SK-N-SH treated with all-trans-retinoic acid at 6 μM for 48 hours (cell line): ENCODE results near the gene DPP6.

Source experiments
- ATAC-seq: fragments of 200-7000 bp; cut with Tn5 transposase; 3 replicates; pipeline ENCODE4 v1.9.1; 2020; ENCODE audit warnings: mild to moderate bottlenecking, moderate library complexity
- ARNTL ChIP-seq: fragments of 450-650 bp; formaldehyde crosslinking; IDR thresholded peaks from 2 replicates; pipeline ENCODE4 v1.5.0; 2020; ENCODE audit warnings: low read depth, mild to moderate bottlenecking, moderate library complexity, borderline replicate concordance
- BACH2 ChIP-seq: fragments of 250-450 bp; sonication (Bioruptor Pico); IDR thresholded peaks from 2 replicates; pipeline ENCODE4 v1.9.0; 2021; ENCODE audit warnings: mild to moderate bottlenecking, borderline replicate concordance
- CREB5 ChIP-seq: fragments of 250-450 bp; sonication (Bioruptor Pico); IDR thresholded peaks from 2 replicates; pipeline ENCODE4 v1.5.1; 2020; ENCODE audit warnings: low read depth, mild to moderate bottlenecking, moderate library complexity
- CSDC2 ChIP-seq: fragments of 250-450 bp; sonication (Bioruptor Pico); IDR thresholded peaks from 2 replicates; pipeline ENCODE4 v1.5.0; 2020; ENCODE audit warnings: mild to moderate bottlenecking, moderate library complexity
- CSRNP3 ChIP-seq: fragments of 250-450 bp; sonication (Bioruptor Pico); IDR thresholded peaks from 2 replicates; pipeline ENCODE4 v1.5.1; 2021; ENCODE audit warnings: mild to moderate bottlenecking, moderate library complexity
- ESRRG ChIP-seq: fragments of 250-450 bp; sonication (Bioruptor Pico); IDR thresholded peaks from 2 replicates; pipeline ENCODE4 v1.6.1; 2021; ENCODE audit warnings: mild to moderate bottlenecking
- GLIS3 ChIP-seq: fragments of 250-450 bp; sonication (Bioruptor Pico); IDR thresholded peaks from 2 replicates; pipeline ENCODE4 v1.5.0; 2020; ENCODE audit warnings: mild to moderate bottlenecking, moderate library complexity
- ISL1 ChIP-seq: fragments of 250-450 bp; sonication (Bioruptor Pico); IDR thresholded peaks from 2 replicates; pipeline ENCODE4 v2.1.2; 2022; ENCODE audit warnings: mild to moderate bottlenecking, moderate library complexity
- OSR1 ChIP-seq: fragments of 250-450 bp; sonication (Bioruptor Pico); IDR thresholded peaks from 2 replicates; pipeline ENCODE4 v1.8.0; 2022; ENCODE audit warnings: moderate library complexity, mild to moderate bottlenecking, inconsistent platforms
- PATZ1 ChIP-seq: fragments of 250-450 bp; sonication (Bioruptor Pico); IDR thresholded peaks from 2 replicates; pipeline ENCODE4 v1.8.0; 2020; ENCODE audit warnings: mild to moderate bottlenecking, moderate library complexity, borderline replicate concordance
- PPARA ChIP-seq: fragments of 250-450 bp; sonication (Bioruptor Pico); IDR thresholded peaks from 2 replicates; pipeline ENCODE4 v1.5.0; 2020; ENCODE audit warnings: mild to moderate bottlenecking, borderline replicate concordance
- RARB ChIP-seq: fragments of 250-450 bp; sonication (Bioruptor Pico); IDR thresholded peaks from 2 replicates; pipeline ENCODE4 v1.8.0; 2021; ENCODE audit warnings: mild to moderate bottlenecking, moderate library complexity
- SNAI2 ChIP-seq: fragments of 250-450 bp; sonication (Bioruptor Pico); IDR thresholded peaks from 2 replicates; pipeline ENCODE4 v1.5.0; 2020; ENCODE audit warnings: mild to moderate bottlenecking, moderate library complexity
- TCF4 ChIP-seq: fragments of 250-450 bp; sonication (Bioruptor Pico); IDR thresholded peaks from 2 replicates; pipeline ENCODE4 v1.8.0; 2021; ENCODE audit warnings: mild to moderate bottlenecking, moderate library complexity, borderline replicate concordance
- TOX ChIP-seq: fragments of 250-450 bp; sonication (Bioruptor Pico); IDR thresholded peaks from 2 replicates; pipeline ENCODE4 v1.8.0; 2021; ENCODE audit warnings: mild to moderate bottlenecking, moderate library complexity, borderline replicate concordance
- TSHZ2 ChIP-seq: fragments of 250-450 bp; sonication (Bioruptor Pico); IDR thresholded peaks from 2 replicates; pipeline ENCODE4 v1.5.0; 2020; ENCODE audit warnings: mild to moderate bottlenecking, moderate library complexity
- ZFP3 ChIP-seq: fragments of 250-450 bp; sonication (Bioruptor Pico); IDR thresholded peaks from 2 replicates; pipeline ENCODE4 v1.5.0; 2020; ENCODE audit warnings: mild to moderate bottlenecking, moderate library complexity
- ZFP30 ChIP-seq: fragments of 450-650 bp; formaldehyde crosslinking; IDR thresholded peaks from 2 replicates; pipeline ENCODE4 v1.5.0; 2022; ENCODE audit warnings: mild to moderate bottlenecking, moderate library complexity
- ZNF565 ChIP-seq: fragments of 450-650 bp; formaldehyde crosslinking; conservative IDR thresholded peaks from 2 replicates; pipeline ENCODE4 v1.5.0; 2020; ENCODE audit warnings: low read depth, mild to moderate bottlenecking, moderate library complexity
- ZNF70 ChIP-seq: fragments of 450-650 bp; formaldehyde crosslinking; IDR thresholded peaks from 2 replicates; pipeline ENCODE4 v1.5.0; 2020; ENCODE audit warnings: mild to moderate bottlenecking, moderate library complexity
- ZNF8 ChIP-seq: fragments of 450-650 bp; formaldehyde crosslinking; IDR thresholded peaks from 2 replicates; pipeline ENCODE4 v1.5.0; 2020; ENCODE audit warnings: mild to moderate bottlenecking, moderate library complexity

The DPP6 gene

GRCh38 chr7:154844955-154845354 is 792.8 kb downstream of the DPP6 start:
- no peak for TF ChIP-seq ZNF565
- no peak for TF ChIP-seq RARB
- ATAC-seq = no peak

GRCh38 chr7:154848464-154848863 is 796.3 kb downstream of the DPP6 start:
- no peak for TF ChIP-seq CSRNP3
- TF ChIP-seq ZNF70 = no peak
- no peak for TF ChIP-seq OSR1
- TF ChIP-seq TCF4 (CRISPR knock-in tag) = no peak
- TF ChIP-seq PATZ1 = no peak
- no peak for TF ChIP-seq ZNF8 (CRISPR knock-in tag)
- ATAC-seq = no peak

- TF ChIP-seq GLIS3 (CRISPR knock-in tag) (no peak), CREB5 (CRISPR knock-in tag) (no peak), PATZ1 (no peak), ISL1 (CRISPR knock-in tag) (no peak), PPARA (CRISPR knock-in tag) (no peak), TOX (CRISPR knock-in tag) (no peak), ZNF70 (no peak), ESRRG (CRISPR knock-in tag) (no peak), SNAI2 (CRISPR knock-in tag) (no peak), CSRNP3 (no peak), ZFP30 (CRISPR knock-in tag) (no peak), ZNF8 (CRISPR knock-in tag) (no peak), BACH2 (CRISPR knock-in tag) (no peak)
- TF ChIP-seq, all 23 proteins: peak for 0
- ATAC-seq = no peak
Observed at GRCh38 chr7:154852205-154852604, 800.0 kb downstream of the DPP6 start.

- no peak for ATAC-seq
- TF ChIP-seq ISL1 (CRISPR knock-in tag) (no peak), TOX (CRISPR knock-in tag) (no peak), ZNF565 (no peak)
Observed at GRCh38 chr7:154853063-154853726, 801.0 kb downstream of the DPP6 start.

DNA sequence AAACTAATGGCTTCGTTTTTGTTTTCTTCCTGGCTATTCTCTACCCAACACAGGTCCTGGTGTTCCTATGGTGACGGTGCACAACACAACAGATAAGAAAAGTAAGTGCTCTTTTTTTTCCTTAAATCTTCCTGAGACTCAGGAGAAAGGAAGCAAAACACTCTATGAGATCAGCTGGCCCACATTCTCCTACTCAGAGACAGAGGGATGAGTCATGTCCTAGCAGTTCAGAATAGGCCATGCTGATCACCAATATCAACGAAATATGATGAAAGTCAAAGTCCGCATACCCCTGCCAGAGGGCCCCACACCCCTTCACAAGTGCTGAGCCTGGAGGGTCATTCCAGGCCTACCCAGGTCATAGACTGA is 801.5 kb downstream of the DPP6 start:
- no peak for ATAC-seq
- no peak for TF ChIP-seq ZFP3 (CRISPR knock-in tag)
- no peak for TF ChIP-seq TSHZ2 (CRISPR knock-in tag)
- no peak for TF ChIP-seq PPARA (CRISPR knock-in tag)
- TF ChIP-seq ZNF8 (CRISPR knock-in tag) = no peak
- TF ChIP-seq ZNF565 = no peak
- TF ChIP-seq ARNTL (CRISPR knock-in tag) = no peak
- TF ChIP-seq ESRRG (CRISPR knock-in tag) = no peak
- TF ChIP-seq CSDC2 (CRISPR knock-in tag) = no peak
- TF ChIP-seq CREB5 (CRISPR knock-in tag) = no peak
- no peak for TF ChIP-seq CSRNP3
